A549 (cell line): Measurements from ENCODE around the gene RBM4B. TPM values are rescaled to one million over a fixed set of nuclear protein-coding genes. Genes with fewer than 3 reads are reported as not detected.

Experiments
- ATAC-seq, 2 experiments: fragments of 200-7000 bp in 1 of 2; fragments of >200 bp in 1 of 2; cut with Nextera tagmentation in 1 of 2; cut with Tn5 transposase in 1 of 2; 3 replicates each; pipeline versions ENCODE4 v1.8.0 to v1.9.1; 2018 to 2020; ENCODE audit warnings: mild to moderate bottlenecking in 1 of 2, moderate library complexity in 1 of 2
- CTCF ChIA-PET: fragments of 300-600 bp; sonication (Branson Sonifier 250); formaldehyde crosslinking; extraction: SDS; loops from one replicate; lab custom pipeline; 2021; ENCODE audit warnings: antibody characterized with exemption, inconsistent platforms; lab: Yijun Ruan, JAX
- POLR2A ChIA-PET: fragments of 350-600 bp; formaldehyde crosslinking; extraction: SDS; loops from one replicate; lab custom pipeline; 2021; ENCODE audit warnings: antibody characterized with exemption, inconsistent platforms; lab: Yijun Ruan, JAX
- DNase-seq, 2 experiments: peaks; one replicate each; pipeline versions ENCODE4 v3.0.0 to v3.0.0-alpha.2; 2011 to 2016; ENCODE audit warnings: low read depth in 1 of 2, low spot score in 1 of 2
- FAIRE-seq: peaks from 2 replicates; lab custom pipeline; 2011; peaks lifted over from hg19 to GRCh38; lab: Jason Lieb, UNC
- H3K27ac ChIP-seq, 2 experiments: fragments of >200 bp; sonication (Bioruptor Twin); formaldehyde crosslinking; 3 replicates each; pipeline ENCODE4 v1.5.1; 2016 to 2017
- H3K4me1 ChIP-seq: fragments of >200 bp; sonication (Bioruptor Twin); formaldehyde crosslinking; 3 replicates; pipeline ENCODE4 v1.6.1; 2016
- H3K4me2 ChIP-seq: fragments of >200 bp; sonication (Bioruptor Twin); formaldehyde crosslinking; 3 replicates; pipeline ENCODE4 v1.6.1; 2016
- H3K4me3 ChIP-seq: fragments of >200 bp; sonication (Bioruptor Twin); formaldehyde crosslinking; 3 replicates; pipeline ENCODE4 v1.5.1; 2016
- H3K9me3 ChIP-seq: fragments of >200 bp; sonication (Bioruptor Twin); formaldehyde crosslinking; 3 replicates; pipeline ENCODE4 v1.6.1; 2016
- ATOH8 ChIP-seq: fragments of 250-450 bp; sonication (Bioruptor Pico); IDR thresholded peaks from 2 replicates; pipeline ENCODE4 v1.5.0; 2020; ENCODE audit warnings: low read depth, mild to moderate bottlenecking, moderate library complexity
- BCL3 ChIP-seq: fragments of >200 bp; sonication (Bioruptor Twin); formaldehyde crosslinking; IDR thresholded peaks from 3 replicates; pipeline ENCODE4 v1.6.1; 2016
- CBX2 ChIP-seq: fragments of 200-600 bp; sonication (generic); IDR thresholded peaks from 2 replicates; pipeline ENCODE4 v1.6.1; 2016; ENCODE audit warnings: low read depth, mild to moderate bottlenecking, borderline replicate concordance
- CBX8 ChIP-seq: fragments of 200-600 bp; sonication (generic); IDR thresholded peaks from 2 replicates; pipeline ENCODE4 v1.6.1; 2016
- CHD2 ChIP-seq: fragments of 150-350 bp; IDR thresholded peaks from 2 replicates; pipeline ENCODE4 v1.6.1; 2014; ENCODE audit warnings: low read length; ENCODE audit not compliant: partially characterized antibody
- CTCF ChIP-seq: fragments of >200 bp; sonication (Bioruptor Twin); formaldehyde crosslinking; IDR thresholded peaks from 3 replicates; pipeline ENCODE4 v1.5.1; 2016
- EHF ChIP-seq: fragments of 250-450 bp; sonication (Bioruptor Pico); IDR thresholded peaks from 2 replicates; pipeline ENCODE4 v1.5.0; 2020; ENCODE audit warnings: mild to moderate bottlenecking
- EHMT2 ChIP-seq: fragments of 200-600 bp; sonication (generic); IDR thresholded peaks from 2 replicates; pipeline ENCODE4 v1.6.1; 2016; ENCODE audit warnings: antibody characterized with exemption, low read depth, mild to moderate bottlenecking, moderate library complexity
- ESRRA ChIP-seq: fragments of 150-350 bp; IDR thresholded peaks from 2 replicates; pipeline ENCODE4 v1.6.1; 2014; ENCODE audit warnings: mild to moderate bottlenecking, low read length, borderline replicate concordance
- GATA3 ChIP-seq: IDR thresholded peaks from 2 replicates; pipeline ENCODE4 v1.6.1; 2012; ENCODE audit warnings: borderline replicate concordance
- HOXA7 ChIP-seq: fragments of 250-450 bp; sonication (Bioruptor Pico); IDR thresholded peaks from 2 replicates; pipeline ENCODE4 v1.5.0; 2020; ENCODE audit warnings: mild to moderate bottlenecking, moderate library complexity
- HOXB13 ChIP-seq: fragments of 250-450 bp; sonication (Bioruptor Pico); IDR thresholded peaks from 2 replicates; pipeline ENCODE4 v1.5.0; 2020; ENCODE audit warnings: low read depth, mild to moderate bottlenecking, moderate library complexity
- HOXB5 ChIP-seq: fragments of 250-450 bp; sonication (Bioruptor Pico); IDR thresholded peaks from 2 replicates; pipeline ENCODE4 v1.5.0; 2020; ENCODE audit warnings: mild to moderate bottlenecking, moderate library complexity
- NPAS2 ChIP-seq: fragments of 250-450 bp; sonication (Bioruptor Pico); IDR thresholded peaks from 2 replicates; pipeline ENCODE4 v1.8.0; 2022; ENCODE audit warnings: mild to moderate bottlenecking, moderate library complexity, borderline replicate concordance
- POLR2A ChIP-seq: IDR thresholded peaks from 2 replicates; pipeline ENCODE4 v1.6.1; 2012; ENCODE audit warnings: mild to moderate bottlenecking, low read length
- POLR2AphosphoS2 ChIP-seq: conservative IDR thresholded peaks from 2 replicates; pipeline ENCODE4 v1.6.1; 2012; ENCODE audit warnings: low read length, improper control_type of control experiment, inconsistent platforms
- RCOR1 ChIP-seq: fragments of 150-350 bp; IDR thresholded peaks from 2 replicates; pipeline ENCODE4 v1.6.1; 2014; ENCODE audit warnings: antibody characterized with exemption, low read length, low read depth
- RNF2 ChIP-seq: fragments of 200-600 bp; sonication (generic); IDR thresholded peaks from 2 replicates; pipeline ENCODE4 v1.6.1; 2016; ENCODE audit warnings: low read depth, mild to moderate bottlenecking, antibody characterized with exemption, moderate library complexity, borderline replicate concordance
- TFCP2L1 ChIP-seq: fragments of 250-450 bp; sonication (Bioruptor Pico); IDR thresholded peaks from 2 replicates; pipeline ENCODE4 v1.5.0; 2021; ENCODE audit warnings: mild to moderate bottlenecking
- USF2 ChIP-seq: fragments of 450-650 bp; IDR thresholded peaks from 2 replicates; pipeline ENCODE4 v1.6.1; 2014; ENCODE audit warnings: antibody characterized with exemption
- WGBS: methylation state at CpG from one replicate; pipeline ENCODE4 v1.1.6; 2017; ENCODE audit errors: missing lambda C conversion rate; 5-methylcytosine and 5-hydroxymethylcytosine counted together
- polyA plus RNA-seq, 4 experiments: library from polyadenylated mRNA; depleted of rRNA in 3 of 4; stranded (reverse); fragments of >200 nt; fragmentation: RNase III in 1 of 4; extraction: RNeasy Plus Mini Kit Qiagen cat#74134 plus additional on column Dnase treatment in 1 of 4; gene quantifications; 2 replicates in 3 of 4; 3 replicates in 1 of 4; pipeline ENCODE4 v1.2.3, GENCODE V29; 2011 to 2017

RBM4B gene
- polyA plus RNA-seq, 2 of the 4 experiments (the other 2 are of a cell fraction): 28.0 to 32.7 TPM

DNA sequence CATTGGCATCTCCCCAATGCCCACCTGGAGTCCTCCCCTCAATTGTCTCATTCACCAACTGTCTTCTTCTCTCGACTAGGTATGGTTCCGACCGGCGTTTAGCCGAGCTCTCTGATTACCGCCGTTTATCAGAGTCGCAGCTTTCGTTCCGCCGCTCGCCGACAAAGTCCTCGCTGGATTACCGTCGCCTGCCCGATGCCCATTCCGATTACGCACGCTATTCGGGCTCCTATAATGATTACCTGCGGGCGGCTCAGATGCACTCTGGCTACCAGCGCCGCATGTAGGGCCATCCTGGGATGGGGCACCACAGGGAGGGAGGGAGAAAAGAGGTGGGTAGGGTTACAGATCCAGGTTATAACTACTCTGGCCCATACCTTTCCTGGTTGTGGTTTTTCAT is 51.3 kb downstream of the RBM4B start (continued):
- TF ChIP-seq POLR2A: no peak
- no peak for TF ChIP-seq GATA3
- no peak for TF ChIP-seq CBX2
- no peak for TF ChIP-seq CTCF

GRCh38 chr11:66625752-66626149 is 51.9 kb downstream of the RBM4B start:
- Histone ChIP-seq H3K4me3 (no peak overlapping the region), H3K4me1 (peaks cover 13% of the 10 kb centered on the region), H3K9me3 (no peaks in the 10 kb centered on the region), H3K27ac (no peak overlapping the region), H3K4me2 (no peak overlapping the region)
- DNase-seq: no peak
- CTCF ChIA-PET: interaction anchor here (1.0 to 1.5 kb wide), 2 partner anchors 12 to 32 kb away, joined by 3 read pairs; partner anchors contain the start of genes CCDC87 and CCS
- POLR2A ChIA-PET: interaction anchor here (1.2 to 3.9 kb wide), 3 partner anchors 9 to 13 kb away, joined by 4 to 19 read pairs (median 8); partner anchors contain the start of genes RBM14 and RBM4
- no peak for FAIRE-seq
- no peak for ATAC-seq
- WGBS: 98% methylated on average over 9 of the region's 9 CpGs
- TF ChIP-seq CBX2 (no peak), HOXB13 (no peak), TFCP2L1 (no peak), EHMT2 (no peak), ATOH8 (no peak), ESRRA (no peak), CHD2 (no peak)

DNA sequence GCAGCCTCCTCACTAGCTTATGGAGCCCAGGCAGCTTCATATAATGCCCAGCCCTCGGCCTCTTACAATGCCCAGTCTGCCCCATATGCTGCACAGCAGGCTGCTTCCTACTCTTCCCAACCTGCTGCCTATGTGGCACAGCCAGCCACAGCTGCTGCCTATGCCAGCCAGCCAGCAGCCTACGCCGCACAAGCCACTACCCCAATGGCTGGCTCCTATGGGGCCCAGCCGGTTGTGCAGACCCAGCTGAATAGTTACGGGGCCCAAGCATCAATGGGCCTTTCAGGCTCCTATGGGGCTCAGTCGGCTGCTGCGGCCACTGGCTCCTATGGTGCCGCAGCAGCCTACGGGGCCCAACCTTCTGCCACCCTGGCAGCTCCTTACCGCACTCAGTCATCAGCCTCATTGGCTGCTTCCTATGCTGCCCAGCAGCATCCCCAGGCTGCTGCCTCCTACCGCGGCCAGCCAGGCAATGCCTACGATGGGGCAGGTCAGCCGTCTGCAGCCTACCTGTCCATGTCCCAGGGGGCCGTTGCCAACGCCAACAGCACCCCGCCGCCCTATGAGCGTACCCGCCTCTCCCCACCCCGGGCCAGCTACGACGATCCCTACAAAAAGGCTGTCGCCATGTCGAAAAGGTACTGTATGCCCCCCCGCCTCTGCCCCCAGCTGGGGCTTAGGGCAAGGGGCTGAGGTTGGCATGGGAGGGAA is 52.5 kb downstream of the RBM4B start:
- no peak overlapping the region for H3K4me2 ChIP-seq

More for the DNA sequence above, 52.5 kb downstream of the RBM4B start:
- CTCF ChIA-PET: interaction anchor here (1.0 to 1.5 kb wide), 4 partner anchors 10 to 146 kb away, joined by 3 to 4 read pairs (median 3); partner anchors contain the start of genes CCDC87 and CCS
- WGBS: 98% methylated on average over 23 of the region's 26 CpGs
- no peak for DNase-seq
- no peaks in the 10 kb centered on the region for H3K9me3 ChIP-seq
- TF ChIP-seq POLR2AphosphoS2 (no peak; the same call in 1 of the 2 replicates), HOXB5 (CRISPR knock-in tag) (no peak), BCL3 (no peak), USF2 (no peak), HOXA7 (CRISPR knock-in tag) (no peak), RCOR1 (no peak), NPAS2 (CRISPR knock-in tag) (no peak), RNF2 (no peak), EHF (CRISPR knock-in tag) (no peak), CTCF (no peak), CBX8 (no peak)
- TF ChIP-seq, all 56 proteins: peak for 0
- FAIRE-seq (no peak), ATAC-seq (no peak; a peak in 3 of 6 replicates)
- POLR2A ChIA-PET: interaction anchor here (1.5 to 3.9 kb wide), 2 partner anchors 9 to 13 kb away, joined by 5 to 19 read pairs; partner anchors contain the start of genes RBM14 and RBM4
- Histone ChIP-seq H3K4me1 (peaks cover 16% of the 10 kb centered on the region), H3K27ac (no peak overlapping the region), H3K4me3 (no peak overlapping the region)
